Keratinocyte (primary cell): ENCODE data around the gene CDK14.

Experiments used
- EZH2 ChIP-seq: IDR thresholded peaks from one replicate; pipeline ENCODE4 v1.6.1; 2012; ENCODE audit warnings: inconsistent platforms, mild to moderate bottlenecking, low read length, moderate library complexity
- TF ChIP-seq, protein P1 (sequence below), 3 experiments: IDR thresholded peaks in 1 of 3; conservative IDR thresholded peaks in 1 of 3; optimal IDR thresholded peaks in 1 of 3; 2 replicates in 2 of 3; 3 replicates in 1 of 3; pipeline versions ENCODE3 to v1.5.1; 2011; ENCODE audit warnings: low read length in 3 of 3, mild to moderate bottlenecking in 3 of 3, moderate library complexity in 2 of 3, control low read depth in 1 of 3, inconsistent platforms in 1 of 3; ENCODE audit not compliant: insufficient read depth in 2 of 3; ENCODE audit errors: extremely low read depth in 1 of 3

- TF ChIP-seq, protein P1, sequence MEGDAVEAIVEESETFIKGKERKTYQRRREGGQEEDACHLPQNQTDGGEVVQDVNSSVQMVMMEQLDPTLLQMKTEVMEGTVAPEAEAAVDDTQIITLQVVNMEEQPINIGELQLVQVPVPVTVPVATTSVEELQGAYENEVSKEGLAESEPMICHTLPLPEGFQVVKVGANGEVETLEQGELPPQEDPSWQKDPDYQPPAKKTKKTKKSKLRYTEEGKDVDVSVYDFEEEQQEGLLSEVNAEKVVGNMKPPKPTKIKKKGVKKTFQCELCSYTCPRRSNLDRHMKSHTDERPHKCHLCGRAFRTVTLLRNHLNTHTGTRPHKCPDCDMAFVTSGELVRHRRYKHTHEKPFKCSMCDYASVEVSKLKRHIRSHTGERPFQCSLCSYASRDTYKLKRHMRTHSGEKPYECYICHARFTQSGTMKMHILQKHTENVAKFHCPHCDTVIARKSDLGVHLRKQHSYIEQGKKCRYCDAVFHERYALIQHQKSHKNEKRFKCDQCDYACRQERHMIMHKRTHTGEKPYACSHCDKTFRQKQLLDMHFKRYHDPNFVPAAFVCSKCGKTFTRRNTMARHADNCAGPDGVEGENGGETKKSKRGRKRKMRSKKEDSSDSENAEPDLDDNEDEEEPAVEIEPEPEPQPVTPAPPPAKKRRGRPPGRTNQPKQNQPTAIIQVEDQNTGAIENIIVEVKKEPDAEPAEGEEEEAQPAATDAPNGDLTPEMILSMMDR (optimal IDR thresholded peaks at IDR 0.05 in 1 of 3, IDR thresholded peaks at IDR 0.05 in 1 of 3, conservative IDR thresholded peaks at IDR 0.05 in 1 of 3; ENCODE audit: extremely low read depth in 1 of 3, insufficient read depth in 2 of 3, low read length in 3 of 3): no peak
- no peak for TF ChIP-seq EZH2
These were observed 352.0 kb downstream of the CDK14 start for GRCh38 chr7:90948085-90948484.
